Activated T-helper 2 cell treated with anti-CD3 and anti-CD28 coated beads, Interferon-gamma antibody, Interleukin-2, Interleukin-4, amounts not matched to agents 10 μg/mL and 5 μg/mL and 100 μg/mL, durations not matched to agents 14 hours and 24 hours and 36 hours (primary cell): ENCODE measurements around the gene RPL22L1. TPM values are rescaled to one million over a fixed set of nuclear protein-coding genes. Genes with fewer than 3 reads are reported as not detected.
A peak's percentile ranks its signal among the peaks of the same experiment; 100 is the strongest.

Source experiments
- DNase-seq: peaks from one replicate; pipeline ENCODE4 v3.0.0; 2021; ENCODE audit warnings: low spot score
- H3K27ac Mint-ChIP-seq: one replicate; pipeline ENCODE4 v1.8.0; 2021; ENCODE audit warnings: mixed read lengths
- H3K27me3 Mint-ChIP-seq: one replicate; pipeline ENCODE4 v1.8.0; 2021; ENCODE audit warnings: low read depth, mixed read lengths
- H3K36me3 Mint-ChIP-seq: one replicate; pipeline ENCODE4 v1.8.0; 2021; ENCODE audit warnings: low read depth, mixed read lengths
- H3K4me1 Mint-ChIP-seq: one replicate; pipeline ENCODE4 v1.8.0; 2021; ENCODE audit warnings: low read depth, mixed read lengths
- H3K4me3 Mint-ChIP-seq: one replicate; pipeline ENCODE4 v1.8.0; 2021; ENCODE audit warnings: low read depth, mild to moderate bottlenecking, moderate library complexity, mixed read lengths
- H3K9me3 Mint-ChIP-seq: one replicate; pipeline ENCODE4 v1.8.0; 2021; ENCODE audit warnings: mixed read lengths
- intact Hi-C: fragments of 100-400 bp; cut with micrococcal nuclease; formaldehyde crosslinking; loops from one replicate; pipeline ENCODE4 v1.15.1; 2023
- total RNA-seq: library from RNA; stranded (reverse); gene quantifications from 2 replicates; pipeline ENCODE4 v1.2.3, GENCODE V29; 2022

RPL22L1 gene
- total RNA-seq, 1 donor from 2014 or later, result 173 TPM

- H3K4me3 Mint-ChIP-seq, result peak overlapping the region; percentile 91
- intact Hi-C loops, result loop anchor here (1.0 kb wide), 1 partner anchor 10 kb away; no protein-coding TSS in a partner anchor
- no peaks in the 10 kb centered on the region for H3K27me3 Mint-ChIP-seq
- no peaks in the 10 kb centered on the region for H3K9me3 Mint-ChIP-seq
- H3K27ac Mint-ChIP-seq, result peak overlapping the region; percentile 97
- peaks cover 12% of the 10 kb centered on the region for H3K4me1 Mint-ChIP-seq
- peaks cover 59% of the 10 kb centered on the region for H3K36me3 Mint-ChIP-seq
- no peak for DNase-seq
These were observed 1.3 kb downstream of the RPL22L1 start for GRCh38 chr3:170868577-170869238.

- peaks cover 59% of the 10 kb centered on the region for H3K36me3 Mint-ChIP-seq
- peaks cover 12% of the 10 kb centered on the region for H3K4me1 Mint-ChIP-seq
- no peaks in the 10 kb centered on the region for H3K27me3 Mint-ChIP-seq
- DNase-seq, result no peak
- intact Hi-C loops, result no loop called here
- no peaks in the 10 kb centered on the region for H3K9me3 Mint-ChIP-seq
- peak overlapping the region; percentile 71 for H3K4me3 Mint-ChIP-seq
- H3K27ac Mint-ChIP-seq, result peak overlapping the region; percentile 58
These were observed 2.7 kb downstream of the RPL22L1 start for GRCh38 chr3:170867143-170867937.

GRCh38 chr3:170866499-170866898 lies 3.5 kb downstream of the RPL22L1 start:
- Mint-ChIP-seq H3K4me3 (no peak overlapping the region), H3K27me3 (no peaks in the 10 kb centered on the region), H3K9me3 (no peaks in the 10 kb centered on the region), H3K4me1 (peaks cover 12% of the 10 kb centered on the region), H3K36me3 (peaks cover 59% of the 10 kb centered on the region), H3K27ac (no peak overlapping the region)
- intact Hi-C loops, result no loop called here
- DNase-seq, result no peak

- intact Hi-C loops, result no loop called here
- Mint-ChIP-seq H3K27ac (no peak overlapping the region), H3K4me1 (peaks cover 12% of the 10 kb centered on the region), H3K27me3 (no peaks in the 10 kb centered on the region), H3K9me3 (no peaks in the 10 kb centered on the region), H3K4me3 (no peak overlapping the region), H3K36me3 (peaks cover 59% of the 10 kb centered on the region)
- DNase-seq, result no peak
These were observed 4.5 kb downstream of the RPL22L1 start for GRCh38 chr3:170865209-170866094.

- Mint-ChIP-seq H3K9me3 (no peaks in the 10 kb centered on the region), H3K4me1 (peaks cover 12% of the 10 kb centered on the region), H3K27ac (no peak overlapping the region), H3K36me3 (peaks cover 55% of the 10 kb centered on the region), H3K4me3 (no peak overlapping the region), H3K27me3 (no peaks in the 10 kb centered on the region)
- intact Hi-C loops, result no loop called here
- DNase-seq, result no peak
These were observed 5.3 kb downstream of the RPL22L1 start for GRCh38 chr3:170864525-170865208.

GRCh38 chr3:170863816-170864215 lies 6.2 kb downstream of the RPL22L1 start:
- H3K4me1 Mint-ChIP-seq, result peaks cover 10% of the 10 kb centered on the region
- no peaks in the 10 kb centered on the region for H3K27me3 Mint-ChIP-seq
- no peak overlapping the region for H3K4me3 Mint-ChIP-seq
- peak overlapping the region; percentile 19 for H3K27ac Mint-ChIP-seq
- DNase-seq, result no peak
- intact Hi-C loops, result no loop called here
- H3K36me3 Mint-ChIP-seq, result peaks cover 46% of the 10 kb centered on the region
- no peaks in the 10 kb centered on the region for H3K9me3 Mint-ChIP-seq

GRCh38 chr3:170862618-170863374 lies 7.2 kb downstream of the RPL22L1 start:
- intact Hi-C loops, result no loop called here
- H3K27ac Mint-ChIP-seq, result no peak overlapping the region
- DNase-seq, result no peak
- peaks cover 39% of the 10 kb centered on the region for H3K36me3 Mint-ChIP-seq
- no peak overlapping the region for H3K4me3 Mint-ChIP-seq
- H3K9me3 Mint-ChIP-seq, result no peaks in the 10 kb centered on the region
- no peaks in the 10 kb centered on the region for H3K27me3 Mint-ChIP-seq
- H3K4me1 Mint-ChIP-seq, result peaks cover 13% of the 10 kb centered on the region

GRCh38 chr3:170858599-170858998 lies 11.4 kb downstream of the RPL22L1 start:
- DNase-seq, result no peak
- Mint-ChIP-seq H3K9me3 (no peaks in the 10 kb centered on the region), H3K36me3 (no peaks in the 10 kb centered on the region), H3K4me1 (peaks cover 10% of the 10 kb centered on the region), H3K27me3 (no peaks in the 10 kb centered on the region), H3K4me3 (no peak overlapping the region), H3K27ac (no peak overlapping the region)
- intact Hi-C loops, result loop anchor here (1.0 to 5.0 kb wide), 2 partner anchors 11 to 1096 kb away; no protein-coding TSS in a partner anchor

GRCh38 chr3:170852324-170852723 lies 17.7 kb downstream of the RPL22L1 start:
- Mint-ChIP-seq H3K4me3 (no peak overlapping the region), H3K36me3 (no peaks in the 10 kb centered on the region), H3K9me3 (no peaks in the 10 kb centered on the region), H3K27ac (no peak overlapping the region), H3K4me1 (peaks cover 5% of the 10 kb centered on the region), H3K27me3 (peaks cover 13% of the 10 kb centered on the region)
- intact Hi-C loops, result no loop called here
- no peak for DNase-seq

GRCh38 chr3:170848292-170848917 lies 21.6 kb downstream of the RPL22L1 start:
- no peak for DNase-seq
- Mint-ChIP-seq H3K27me3 (peaks cover 32% of the 10 kb centered on the region), H3K27ac (no peak overlapping the region), H3K36me3 (no peaks in the 10 kb centered on the region), H3K4me3 (no peak overlapping the region), H3K9me3 (no peaks in the 10 kb centered on the region), H3K4me1 (no peaks in the 10 kb centered on the region)
- intact Hi-C loops, result no loop called here

- no peaks in the 10 kb centered on the region for H3K36me3 Mint-ChIP-seq
These were observed 25.6 kb downstream of the RPL22L1 start for GRCh38 chr3:170844377-170844776.

More at GRCh38 chr3:170844377-170844776, 25.6 kb downstream of the RPL22L1 start:
- peaks cover 44% of the 10 kb centered on the region for H3K27me3 Mint-ChIP-seq
- no peak overlapping the region for H3K27ac Mint-ChIP-seq
- H3K4me1 Mint-ChIP-seq, result no peaks in the 10 kb centered on the region
- H3K9me3 Mint-ChIP-seq, result no peaks in the 10 kb centered on the region
- intact Hi-C loops, result no loop called here
- DNase-seq, result no peak
- no peak overlapping the region for H3K4me3 Mint-ChIP-seq
